ENCODE results near the gene ABCE1.
A peak's percentile ranks its signal among the peaks of the same experiment; 100 is the strongest.

ABCE1 gene

GRCh38 chr4:145097821-145098674, at the start of gene ABCE1, which contains the start of gene ANAPC10:
Gene ABCE1 (plus strand): TSS chr4:145098311. CDS start chr4:145104413, 6,102 bp downstream.
Gene ANAPC10 (minus strand): TSS chr4:145098196. CDS start chr4:145096099, 2,097 bp downstream.
- peak; percentile 97 for DNase-seq

GRCh38 chr4:145048817-145049216, 49.3 kb upstream of the ABCE1 start:
- no peak for DNase-seq

GRCh38 chr4:145049241-145049640, 48.9 kb upstream of the ABCE1 start:
- no peak for DNase-seq

GRCh38 chr4:145055533-145056257, 42.4 kb upstream of the ABCE1 start:
- no peak for DNase-seq

- no peak for DNase-seq
Observed at GRCh38 chr4:145056325-145057130, 41.6 kb upstream of the ABCE1 start.

- no peak for DNase-seq
Observed at GRCh38 chr4:145058256-145058655, 39.9 kb upstream of the ABCE1 start.

GRCh38 chr4:145061318-145061920, 36.7 kb upstream of the ABCE1 start:
- DNase-seq, result peak; percentile 47

- no peak for DNase-seq
Observed at GRCh38 chr4:145066063-145066501, 32.0 kb upstream of the ABCE1 start.

- no peak for DNase-seq
Observed at GRCh38 chr4:145069361-145069760, 28.8 kb upstream of the ABCE1 start.

GRCh38 chr4:145071560-145071959, 26.6 kb upstream of the ABCE1 start:
- no peak for DNase-seq

GRCh38 chr4:145075742-145076468, 22.2 kb upstream of the ABCE1 start:
- no peak for DNase-seq

- no peak for DNase-seq
Observed at GRCh38 chr4:145076469-145076855, 21.6 kb upstream of the ABCE1 start.

GRCh38 chr4:145081756-145082155, 16.4 kb upstream of the ABCE1 start:
- no peak for DNase-seq

- no peak for DNase-seq
Observed at GRCh38 chr4:145083891-145084605, 14.1 kb upstream of the ABCE1 start.

GRCh38 chr4:145090380-145090779, 7.7 kb upstream of the ABCE1 start:
- DNase-seq, result no peak

GRCh38 chr4:145093638-145094037, 4.5 kb upstream of the ABCE1 start:
- DNase-seq, result no peak

- no peak for DNase-seq
Observed at GRCh38 chr4:145097331-145097820, 735 bp upstream of the ABCE1 start.

GRCh38 chr4:145098675-145099037, 545 bp downstream of the ABCE1 start:
- peak; percentile 67 for DNase-seq

GRCh38 chr4:145099653-145100052, 1.5 kb downstream of the ABCE1 start:
- DNase-seq, result no peak

- no peak for DNase-seq
Observed at GRCh38 chr4:145101091-145101490, 3.0 kb downstream of the ABCE1 start.

GRCh38 chr4:145102619-145103018, 4.5 kb downstream of the ABCE1 start:
- DNase-seq, result no peak
